Endothelial cell of umbilical vein (primary cell): ENCODE data around the gene RPLP1. TPM values are rescaled to one million over a fixed set of nuclear protein-coding genes. Genes with fewer than 3 reads are reported as not detected.

Source experiments
- BruUV-seq: library from RNA; stranded (reverse); fragments of 400-500 nt; replicated peaks from 2 replicates; lab custom pipeline; 2021; lab: Mats Ljungman, UMichigan
- CTCF ChIA-PET: fragments of 300-600, 350-600 bp; sonication (Branson Sonifier 250); formaldehyde crosslinking; loops from one replicate; lab custom pipeline; 2021; ENCODE audit warnings: antibody characterized with exemption, inconsistent platforms; lab: Charles Lee
- POLR2A ChIA-PET: fragments of 300-600, 350-600 bp; sonication (Branson Sonifier 250); formaldehyde crosslinking; loops from one replicate; lab custom pipeline; 2021; ENCODE audit warnings: antibody characterized with exemption, inconsistent platforms; lab: Charles Lee
- DNase-seq: peaks from one replicate; pipeline ENCODE4 v3.0.0-alpha.2; 2011; ENCODE audit warnings: low read depth, low spot score
- FAIRE-seq: peaks from 2 replicates; lab custom pipeline; 2011; peaks lifted over from hg19 to GRCh38; lab: Jason Lieb, UNC
- H2AFZ ChIP-seq: 2 replicates; pipeline ENCODE4 v1.6.0; 2012; ENCODE audit warnings: low read depth, low read length, control low read depth, inconsistent platforms
- H3K27ac ChIP-seq: 2 replicates; pipeline ENCODE4 v1.5.1; 2011; ENCODE audit warnings: low read depth, mild to moderate bottlenecking, control low read depth, low read length, moderate library complexity; ENCODE audit not compliant: insufficient read depth
- H3K27me3 ChIP-seq, 2 experiments: 2 replicates each; pipeline versions ENCODE4 v1.6.0 to v1.6.1; 2011; ENCODE audit warnings: low read length in 2 of 2, mixed read lengths in 1 of 2; ENCODE audit not compliant: control insufficient read depth in 2 of 2, insufficient read depth in 2 of 2
- H3K36me3 ChIP-seq, 2 experiments: 2 replicates in 1 of 2; 3 replicates in 1 of 2; pipeline ENCODE4 v1.5.1; 2011; ENCODE audit warnings: low read length in 2 of 2, mild to moderate bottlenecking in 1 of 2, moderate library complexity in 1 of 2; ENCODE audit not compliant: control insufficient read depth in 2 of 2, insufficient read depth in 2 of 2; ENCODE audit errors: extremely low read depth in 1 of 2
- H3K4me1 ChIP-seq: 3 replicates; pipeline ENCODE4 v1.5.1; 2011; ENCODE audit warnings: mild to moderate bottlenecking, low read length; ENCODE audit not compliant: control insufficient read depth, insufficient read depth; ENCODE audit errors: extremely low read depth
- H3K4me2 ChIP-seq: 2 replicates; pipeline ENCODE4 v1.6.1; 2011; ENCODE audit warnings: low read length, control low read depth, mixed read lengths; ENCODE audit not compliant: insufficient read depth
- H3K4me3 ChIP-seq, 3 experiments: fragments of 200-600 bp in 1 of 3; sonication (generic), shearing (Covaris generic) in 1 of 3; replicated peaks in 1 of 3; 2 replicates each; pipeline ENCODE4 v1.5.1; 2011 to 2016; ENCODE audit warnings: control low read depth in 3 of 3, low read length in 3 of 3, mild to moderate bottlenecking in 2 of 3, inconsistent platforms in 1 of 3, low read depth in 1 of 3, moderate library complexity in 1 of 3; ENCODE audit not compliant: insufficient read depth in 1 of 3
- H3K79me2 ChIP-seq: 2 replicates; pipeline ENCODE4 v1.6.0; 2012; ENCODE audit warnings: low read length, inconsistent platforms; ENCODE audit not compliant: control insufficient read depth, insufficient read depth
- H3K9ac ChIP-seq: replicated peaks from 2 replicates; pipeline ENCODE3; 2011; ENCODE audit warnings: low read length, control low read depth; ENCODE audit not compliant: insufficient read depth; ENCODE audit errors: extremely low read depth
- H3K9me1 ChIP-seq: replicated peaks from 3 replicates; pipeline ENCODE4 v1.6.0; 2011; ENCODE audit warnings: mild to moderate bottlenecking, low read length; ENCODE audit not compliant: control insufficient read depth, insufficient read depth; ENCODE audit errors: extremely low read depth
- H3K9me3 ChIP-seq: replicated peaks from 2 replicates; pipeline ENCODE4 v1.5.1; 2012; ENCODE audit warnings: low read length, inconsistent platforms; ENCODE audit not compliant: control insufficient read depth, insufficient read depth
- H4K20me1 ChIP-seq: replicated peaks from 2 replicates; pipeline ENCODE3; 2011; ENCODE audit warnings: mild to moderate bottlenecking, low read length; ENCODE audit not compliant: control insufficient read depth, insufficient read depth; ENCODE audit errors: extremely low read depth
- EZH2 ChIP-seq: IDR thresholded peaks from 2 replicates; pipeline ENCODE4 v1.6.1; 2012; ENCODE audit warnings: borderline replicate concordance, low read depth, mild to moderate bottlenecking, moderate library complexity, low read length, inconsistent platforms; ENCODE audit not compliant: severe bottlenecking
- FOS ChIP-seq: IDR thresholded peaks from 2 replicates; pipeline ENCODE4 v1.6.1; 2011; ENCODE audit warnings: mild to moderate bottlenecking, low read length, moderate library complexity, borderline replicate concordance; ENCODE audit not compliant: insufficient read depth
- GATA2 ChIP-seq: IDR thresholded peaks from 2 replicates; pipeline ENCODE4 v1.7.0; 2011; ENCODE audit warnings: low read depth, mild to moderate bottlenecking, moderate library complexity, mixed read lengths, low read length; ENCODE audit not compliant: insufficient read length, insufficient read depth
- JUN ChIP-seq: IDR thresholded peaks from 2 replicates; pipeline ENCODE4 v1.6.1; 2011; ENCODE audit warnings: borderline replicate concordance, low read depth; ENCODE audit not compliant: insufficient read length, insufficient read depth
- MYC ChIP-seq: IDR thresholded peaks from one replicate; pipeline ENCODE4 v1.6.1; 2011; ENCODE audit warnings: mild to moderate bottlenecking, low read depth, low read length
- POLR2A ChIP-seq: IDR thresholded peaks from 2 replicates; pipeline ENCODE4 v1.6.1; 2012; ENCODE audit warnings: low read depth, mild to moderate bottlenecking, control low read depth, low read length
- POLR2AphosphoS5 ChIP-seq: IDR thresholded peaks from 2 replicates; pipeline ENCODE4 v1.6.1; 2012; ENCODE audit warnings: low read depth, mild to moderate bottlenecking, control low read depth, low read length, moderate library complexity; ENCODE audit not compliant: insufficient read depth
- dilution Hi-C: fragments of 300-500 bp; cut with MboI; formaldehyde crosslinking; loops from one replicate; pipeline ENCODE4 v1.15.0; 2019; ENCODE audit warnings: low sequenced_read_pairs; ENCODE audit not compliant: extremely low pct_ligation_motif_present
- intact Hi-C: fragments of 100-400 bp; cut with micrococcal nuclease; formaldehyde crosslinking; loops from one replicate; pipeline ENCODE4 v1.10.0; 2022
- polyA plus RNA-seq, 4 experiments: library from polyadenylated mRNA; depleted of rRNA in 3 of 4; stranded (reverse) in 3 of 4; unstranded in 1 of 4; fragments of >200 nt; gene quantifications; 2 replicates each; pipeline versions ENCODE4 v1.2.1 to v1.2.3, GENCODE V29; 2011 to 2012; ENCODE audit warnings: missing spikeins in 1 of 4
- total RNA-seq: library from RNA; stranded (reverse); gene quantifications from 2 replicates; pipeline ENCODE4 v1.2.3, GENCODE V29; 2021
- TF ChIP-seq, protein P1 (sequence below), 2 donors: IDR thresholded peaks; 1 replicate in 1 of 2; 2 replicates in 1 of 2; pipeline ENCODE4 v1.5.1; 2011; ENCODE audit warnings: low read length in 2 of 2, mild to moderate bottlenecking in 2 of 2, moderate library complexity in 2 of 2, control low read depth in 1 of 2, inconsistent platforms in 1 of 2, low read depth in 1 of 2; ENCODE audit not compliant: insufficient read depth in 1 of 2; ENCODE audit errors: extremely low read depth in 1 of 2
- TF ChIP-seq, protein P2 (sequence below): IDR thresholded peaks from 2 replicates; pipeline ENCODE4 v1.6.1; 2011; ENCODE audit not compliant: insufficient read depth, insufficient read length

Gene RPLP1
- total and polyA plus RNA-seq, 2 donors (not counting 3 experiments of a cell fraction or from before 2014, with no cell fraction given) = 1,603 to 2,985 TPM

GRCh38 chr15:69463182-69463756 lies 10.7 kb downstream of the RPLP1 start:
- Histone ChIP-seq H2AFZ (peak overlapping the region; percentile 32), H3K9me1 (no peaks in the 10 kb centered on the region), H3K27me3 (no peaks in the 10 kb centered on the region), H3K9ac (peak overlapping the region; percentile 77), H3K9me3 (no peaks in the 10 kb centered on the region), H3K27ac (peak overlapping the region; percentile 65), H4K20me1 (no peaks in the 10 kb centered on the region), H3K4me3 (peak overlapping the region; percentile 1 to 38 (median 31)), H3K36me3 (no peaks in the 10 kb centered on the region), H3K4me2 (peak overlapping the region; percentile 44), H3K79me2 (no peaks in the 10 kb centered on the region), H3K4me1 (peaks cover 8% of the 10 kb centered on the region)
- CTCF ChIA-PET = interaction anchor here (0.9 to 1.8 kb wide), 11 partner anchors 9 to 198 kb away, joined by 3 to 30 read pairs (median 4); partner anchors contain the start of genes KIF23 and RPLP1
- dilution Hi-C loops (no loop called here), intact Hi-C loops (loop anchor here (5.0 kb wide), 1 partner anchor 634 kb away; the partner anchor contains the start of gene TLE3)
- DNase-seq (no peak), FAIRE-seq (no peak)
- POLR2A ChIA-PET = interaction anchor here (1.8 kb wide), 1 partner anchor 11 kb away, joined by 44 read pairs; the partner anchor contains the start of gene RPLP1
- TF ChIP-seq EZH2 (no peak), FOS (no peak), MYC (no peak), JUN (no peak), POLR2AphosphoS5 (no peak), GATA2 (no peak), POLR2A (no peak)
- TF ChIP-seq, protein P1, sequence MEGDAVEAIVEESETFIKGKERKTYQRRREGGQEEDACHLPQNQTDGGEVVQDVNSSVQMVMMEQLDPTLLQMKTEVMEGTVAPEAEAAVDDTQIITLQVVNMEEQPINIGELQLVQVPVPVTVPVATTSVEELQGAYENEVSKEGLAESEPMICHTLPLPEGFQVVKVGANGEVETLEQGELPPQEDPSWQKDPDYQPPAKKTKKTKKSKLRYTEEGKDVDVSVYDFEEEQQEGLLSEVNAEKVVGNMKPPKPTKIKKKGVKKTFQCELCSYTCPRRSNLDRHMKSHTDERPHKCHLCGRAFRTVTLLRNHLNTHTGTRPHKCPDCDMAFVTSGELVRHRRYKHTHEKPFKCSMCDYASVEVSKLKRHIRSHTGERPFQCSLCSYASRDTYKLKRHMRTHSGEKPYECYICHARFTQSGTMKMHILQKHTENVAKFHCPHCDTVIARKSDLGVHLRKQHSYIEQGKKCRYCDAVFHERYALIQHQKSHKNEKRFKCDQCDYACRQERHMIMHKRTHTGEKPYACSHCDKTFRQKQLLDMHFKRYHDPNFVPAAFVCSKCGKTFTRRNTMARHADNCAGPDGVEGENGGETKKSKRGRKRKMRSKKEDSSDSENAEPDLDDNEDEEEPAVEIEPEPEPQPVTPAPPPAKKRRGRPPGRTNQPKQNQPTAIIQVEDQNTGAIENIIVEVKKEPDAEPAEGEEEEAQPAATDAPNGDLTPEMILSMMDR (IDR thresholded peaks at IDR 0.05; ENCODE audit: extremely low read depth in 1 of 2, insufficient read depth in 1 of 2, low read depth in 1 of 2, low read length in 2 of 2) = no peak
- TF ChIP-seq, protein P2, sequence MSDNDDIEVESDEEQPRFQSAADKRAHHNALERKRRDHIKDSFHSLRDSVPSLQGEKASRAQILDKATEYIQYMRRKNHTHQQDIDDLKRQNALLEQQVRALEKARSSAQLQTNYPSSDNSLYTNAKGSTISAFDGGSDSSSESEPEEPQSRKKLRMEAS = no peak
- BruUV-seq = TSS peak; percentile 73
